Measurements from ENCODE around the gene RAD51B. TPM values are rescaled to one million over a fixed set of nuclear protein-coding genes. Genes with fewer than 3 reads are reported as not detected.

RAD51B gene
- total RNA-seq, 3 donors from 2014 or later = 10.6 to 77.6 (median 33.8) TPM

GRCh38 chr14:68748260-68748659 lies 928.7 kb downstream of the RAD51B start:
- H3K4me1 ChIP-seq = no peaks in the 10 kb centered on the region
- no peaks in the 10 kb centered on the region for H3K36me3 ChIP-seq
- DNase-seq (ENCODE audit: low spot score in 2 of 2) = no peak
- TF ChIP-seq CTCF (IDR thresholded peaks at IDR 0.05) (no peak), POLR2AphosphoS5 (IDR thresholded peaks at IDR 0.05) (no peak), POLR2A (IDR thresholded peaks at IDR 0.05) (no peak)
- intact Hi-C loops (cut with DNase I; ENCODE audit: low total_unique reads) = no loop called here
- H3K4me3 ChIP-seq = no peak overlapping the region
- no peak overlapping the region for H3K27ac ChIP-seq
- no peaks in the 10 kb centered on the region for H3K27me3 ChIP-seq
- no peaks in the 10 kb centered on the region for H3K9me3 ChIP-seq

GRCh38 chr14:68748691-68749090 lies 929.1 kb downstream of the RAD51B start:
- intact Hi-C loops (cut with DNase I; ENCODE audit: low total_unique reads) = no loop called here
- DNase-seq (ENCODE audit: low spot score in 2 of 2) = no peak

GRCh38 chr14:68749487-68750475 lies 930.2 kb downstream of the RAD51B start:
- DNase-seq (ENCODE audit: low spot score in 2 of 2) = no peak
- H3K27ac ChIP-seq = no peak overlapping the region

More at GRCh38 chr14:68748691-68749090, 929.1 kb downstream of the RAD51B start:
- H3K36me3 ChIP-seq = no peaks in the 10 kb centered on the region
- TF ChIP-seq POLR2A (IDR thresholded peaks at IDR 0.05) (no peak), CTCF (IDR thresholded peaks at IDR 0.05) (no peak), POLR2AphosphoS5 (IDR thresholded peaks at IDR 0.05) (no peak)
- no peak overlapping the region for H3K27ac ChIP-seq
- no peak overlapping the region for H3K4me3 ChIP-seq
- no peaks in the 10 kb centered on the region for H3K4me1 ChIP-seq
- H3K9me3 ChIP-seq = no peaks in the 10 kb centered on the region
- H3K27me3 ChIP-seq = no peaks in the 10 kb centered on the region

GRCh38 chr14:68752271-68753006 lies 932.9 kb downstream of the RAD51B start:
- DNase-seq (ENCODE audit: low spot score in 2 of 2) = no peak
- intact Hi-C loops (cut with DNase I; ENCODE audit: low total_unique reads) = no loop called here
- Histone ChIP-seq H3K9me3 (no peaks in the 10 kb centered on the region), H3K36me3 (no peaks in the 10 kb centered on the region), H3K27me3 (no peaks in the 10 kb centered on the region), H3K4me1 (no peaks in the 10 kb centered on the region), H3K27ac (no peak overlapping the region), H3K4me3 (no peak overlapping the region)
- TF ChIP-seq POLR2A (IDR thresholded peaks at IDR 0.05) = no peak
- no peak for TF ChIP-seq POLR2AphosphoS5 (IDR thresholded peaks at IDR 0.05)

More at GRCh38 chr14:68749487-68750475, 930.2 kb downstream of the RAD51B start:
- H3K36me3 ChIP-seq = no peaks in the 10 kb centered on the region
- H3K4me3 ChIP-seq = no peak overlapping the region
- no peak for TF ChIP-seq POLR2AphosphoS5 (IDR thresholded peaks at IDR 0.05)
- no peak for TF ChIP-seq CTCF (IDR thresholded peaks at IDR 0.05)
- TF ChIP-seq POLR2A (IDR thresholded peaks at IDR 0.05) = no peak
- no peaks in the 10 kb centered on the region for H3K27me3 ChIP-seq
- no peaks in the 10 kb centered on the region for H3K4me1 ChIP-seq
- H3K9me3 ChIP-seq = no peaks in the 10 kb centered on the region
- intact Hi-C loops (cut with DNase I; ENCODE audit: low total_unique reads) = no loop called here

- no peak overlapping the region for H3K4me3 ChIP-seq
- intact Hi-C loops (cut with DNase I; ENCODE audit: low total_unique reads) = no loop called here
- H3K4me1 ChIP-seq = no peaks in the 10 kb centered on the region
- no peaks in the 10 kb centered on the region for H3K27me3 ChIP-seq
- no peaks in the 10 kb centered on the region for H3K36me3 ChIP-seq
- TF ChIP-seq CTCF (IDR thresholded peaks at IDR 0.05) = no peak
- no peak for TF ChIP-seq POLR2AphosphoS5 (IDR thresholded peaks at IDR 0.05)
- no peak for TF ChIP-seq POLR2A (IDR thresholded peaks at IDR 0.05)
- DNase-seq (ENCODE audit: low spot score in 2 of 2) = no peak
- no peak overlapping the region for H3K27ac ChIP-seq
- H3K9me3 ChIP-seq = no peaks in the 10 kb centered on the region
Observed at GRCh38 chr14:68753690-68754089, 934.1 kb downstream of the RAD51B start.
